Gastroesophageal sphincter (tissue), 4 donors: ENCODE measurements around the gene EMC10. TPM values are rescaled to one million over a fixed set of nuclear protein-coding genes. Genes with fewer than 3 reads are reported as not detected.

Experiments
- ATAC-seq: fragments of 150-250 bp; one replicate; pipeline ENCODE4 v1.9.1; 2016; ENCODE audit warnings: mild to moderate bottlenecking, moderate library complexity
- H3K27ac ChIP-seq, 4 donors: fragments of 200-600 bp; sonication (generic) in 3 of 4; 1 replicate in 3 of 4; 2 replicates in 1 of 4; pipeline ENCODE4 v1.5.1; 2016 to 2019
- H3K27me3 ChIP-seq: fragments of 200-600 bp; sonication (generic); one replicate; pipeline ENCODE4 v1.5.1; 2019
- H3K36me3 ChIP-seq, 2 donors: fragments of 200-600 bp; sonication (generic); one replicate each; pipeline ENCODE4 v1.5.1; 2019; ENCODE audit warnings: control low read depth in 1 of 2
- H3K4me1 ChIP-seq, 3 donors: fragments of 200-600 bp; sonication (generic); 1 replicate in 2 of 3; 2 replicates in 1 of 3; pipeline ENCODE4 v1.5.1; 2016 to 2019; ENCODE audit warnings: control low read depth in 2 of 3
- H3K4me3 ChIP-seq, 2 donors: fragments of 200-600 bp; sonication (generic); one replicate each; pipeline ENCODE4 v1.5.1; 2019; ENCODE audit warnings: mild to moderate bottlenecking in 1 of 2, moderate library complexity in 1 of 2
- H3K9me3 ChIP-seq, 3 donors: fragments of 200-600 bp; sonication (generic); one replicate each; pipeline ENCODE4 v1.5.1; 2017 to 2019; ENCODE audit warnings: control low read depth in 2 of 3
- EP300 ChIP-seq: sonication (generic); formaldehyde crosslinking; IDR thresholded peaks from one replicate; pipeline ENCODE4 v1.6.1; 2017; ENCODE audit warnings: antibody characterized with exemption, mild to moderate bottlenecking
- POLR2A ChIP-seq, 2 donors: fragments of 450-650 bp; IDR thresholded peaks; one replicate each; pipeline ENCODE4 v1.6.1; 2017; ENCODE audit warnings: antibody characterized with exemption in 2 of 2, mild to moderate bottlenecking in 2 of 2, moderate library complexity in 1 of 2
- POLR2AphosphoS5 ChIP-seq: sonication (generic); formaldehyde crosslinking; IDR thresholded peaks from one replicate; pipeline ENCODE4 v1.6.1; 2017; ENCODE audit warnings: antibody characterized with exemption
- WGBS, 2 donors: methylation state at CpG; one replicate each; pipeline ENCODE4 v1.1.5; 2018; ENCODE audit warnings: low coverage in 1 of 2; 5-methylcytosine and 5-hydroxymethylcytosine counted together
- total RNA-seq, 4 donors: library from RNA; depleted of rRNA; stranded (reverse); fragments of >200 nt; gene quantifications; one replicate each; pipeline ENCODE4 v1.1.0, GENCODE V29; 2016
- TF ChIP-seq, protein P1 (sequence below), 4 experiments: fragments of 200-600 bp in 2 of 4; fragments of 450-650 bp in 2 of 4; sonication (generic) in 1 of 4; IDR thresholded peaks; one replicate each; pipeline ENCODE4 v1.5.1; 2017 to 2019; ENCODE audit warnings: antibody characterized with exemption in 4 of 4, mild to moderate bottlenecking in 2 of 4, moderate library complexity in 2 of 4

The EMC10 gene
- total RNA-seq, 4 donors from 2014 or later = 55.5 to 75.9 (median 71.5) TPM

DNA sequence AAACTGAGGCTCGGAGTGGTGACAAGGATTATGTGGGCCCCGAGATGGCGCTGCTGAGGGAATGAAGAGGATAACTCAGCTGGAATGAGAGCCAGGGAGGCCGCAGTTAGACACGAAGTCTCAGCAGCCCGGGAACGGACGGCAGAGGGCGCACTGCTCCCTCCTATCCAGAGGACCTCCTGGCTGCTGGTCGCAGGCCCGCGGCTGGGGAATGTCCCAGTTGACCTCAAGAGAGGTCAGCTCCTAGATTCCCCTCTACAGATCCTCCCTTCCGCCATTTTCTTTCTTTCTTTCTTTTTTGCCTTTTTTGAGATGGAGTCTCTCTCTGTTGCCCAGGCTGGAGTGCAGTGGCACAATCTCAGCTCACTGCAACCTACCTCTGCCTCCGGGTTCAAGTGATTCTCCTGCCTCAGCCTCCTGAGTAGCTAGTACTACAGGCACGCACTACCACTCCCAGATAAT is 61.5 kb downstream of the EMC10 start:
- TF ChIP-seq POLR2A (IDR thresholded peaks at IDR 0.05) (no peak), POLR2AphosphoS5 (no peak), EP300 (no peak)
- TF ChIP-seq, protein P1, sequence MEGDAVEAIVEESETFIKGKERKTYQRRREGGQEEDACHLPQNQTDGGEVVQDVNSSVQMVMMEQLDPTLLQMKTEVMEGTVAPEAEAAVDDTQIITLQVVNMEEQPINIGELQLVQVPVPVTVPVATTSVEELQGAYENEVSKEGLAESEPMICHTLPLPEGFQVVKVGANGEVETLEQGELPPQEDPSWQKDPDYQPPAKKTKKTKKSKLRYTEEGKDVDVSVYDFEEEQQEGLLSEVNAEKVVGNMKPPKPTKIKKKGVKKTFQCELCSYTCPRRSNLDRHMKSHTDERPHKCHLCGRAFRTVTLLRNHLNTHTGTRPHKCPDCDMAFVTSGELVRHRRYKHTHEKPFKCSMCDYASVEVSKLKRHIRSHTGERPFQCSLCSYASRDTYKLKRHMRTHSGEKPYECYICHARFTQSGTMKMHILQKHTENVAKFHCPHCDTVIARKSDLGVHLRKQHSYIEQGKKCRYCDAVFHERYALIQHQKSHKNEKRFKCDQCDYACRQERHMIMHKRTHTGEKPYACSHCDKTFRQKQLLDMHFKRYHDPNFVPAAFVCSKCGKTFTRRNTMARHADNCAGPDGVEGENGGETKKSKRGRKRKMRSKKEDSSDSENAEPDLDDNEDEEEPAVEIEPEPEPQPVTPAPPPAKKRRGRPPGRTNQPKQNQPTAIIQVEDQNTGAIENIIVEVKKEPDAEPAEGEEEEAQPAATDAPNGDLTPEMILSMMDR (IDR thresholded peaks at IDR 0.05) = peak in 3 of 4 experiments; percentile 46 to 71 (median 63)
- 19 to 21% methylated on average over 14 to 15 of the region's 15 CpGs for WGBS, 2 donors
- peak; percentile 51 for ATAC-seq
- Histone ChIP-seq H3K27me3 (peaks cover under 1% of the 10 kb centered on the region), H3K4me1 (no peaks in the 10 kb centered on the region), H3K27ac (no peak overlapping the region), H3K36me3 (no peaks in the 10 kb centered on the region), H3K4me3 (no peak overlapping the region), H3K9me3 (peaks cover 0 to 17% (median 0%) of the 10 kb centered on the region in 3 donors)

Other genes starting within 250 kb of the EMC10 start
- under 1 TPM in 3 of 4 donors, not detected in 1; 0.16 to 0.67 (median 0.58) TPM for gene KCNC3, start 147.1 kb upstream of the EMC10 start, total RNA-seq
- 1 to 10 TPM in 1 of 4 donors, not detected in 3; 1.0 TPM for gene NAPSA, start 110.9 kb upstream of the EMC10 start, total RNA-seq
- gene NR1H2, start 100.0 kb upstream of the EMC10 start, total RNA-seq = 100 to 1,000 TPM; 138 to 191 (median 145) TPM
- gene POLD1, start 92.2 kb upstream of the EMC10 start, total RNA-seq = 10 to 100 TPM in 2 of 4 donors, 1 to 10 TPM in 2; 7.2 to 13.7 (median 10.3) TPM
- gene SPIB, start 57.6 kb upstream of the EMC10 start, total RNA-seq = not detected
- gene MYBPC2, start 43.6 kb upstream of the EMC10 start, total RNA-seq = not detected
- 1 to 10 TPM in 1 of 4 donors, under 1 TPM in 1, not detected in 2; 0.78 to 1.7 TPM for gene GARIN5A, start 341 bp downstream of the EMC10 start, total RNA-seq
- 10 to 100 TPM; 16.1 to 39.8 (median 26.1) TPM for gene JOSD2, start 34.7 kb downstream of the EMC10 start, total RNA-seq
- not detected for gene ASPDH, start 37.4 kb downstream of the EMC10 start, total RNA-seq
- 1 to 10 TPM; 5.0 to 9.3 (median 7.6) TPM for gene LRRC4B, start 91.9 kb downstream of the EMC10 start, total RNA-seq
- gene SYT3, start 163.4 kb downstream of the EMC10 start, total RNA-seq = under 1 TPM in 1 of 4 donors, not detected in 3; 0.42 TPM
- not detected for gene C19orf81, start 172.9 kb downstream of the EMC10 start, total RNA-seq
- under 1 TPM in 3 of 4 donors, not detected in 1; 0.15 to 0.40 (median 0.31) TPM for gene SHANK1, start 243.3 kb downstream of the EMC10 start, total RNA-seq
- 10 to 100 TPM in 2 of 4 donors, 1 to 10 TPM in 2; 4.6 to 17.1 (median 8.4) TPM for gene CLEC11A, start 246.9 kb downstream of the EMC10 start, total RNA-seq